ENCODE data around the gene GGN. TPM values are rescaled to one million over a fixed set of nuclear protein-coding genes. Genes with fewer than 3 reads are reported as not detected.
A peak's percentile ranks its signal among the peaks of the same experiment; 100 is the strongest.

The GGN gene
- total and polyA plus RNA-seq, 4 donors, result 0.28 to 1.9 (median 1.3) TPM; not detected in 1

DNA sequence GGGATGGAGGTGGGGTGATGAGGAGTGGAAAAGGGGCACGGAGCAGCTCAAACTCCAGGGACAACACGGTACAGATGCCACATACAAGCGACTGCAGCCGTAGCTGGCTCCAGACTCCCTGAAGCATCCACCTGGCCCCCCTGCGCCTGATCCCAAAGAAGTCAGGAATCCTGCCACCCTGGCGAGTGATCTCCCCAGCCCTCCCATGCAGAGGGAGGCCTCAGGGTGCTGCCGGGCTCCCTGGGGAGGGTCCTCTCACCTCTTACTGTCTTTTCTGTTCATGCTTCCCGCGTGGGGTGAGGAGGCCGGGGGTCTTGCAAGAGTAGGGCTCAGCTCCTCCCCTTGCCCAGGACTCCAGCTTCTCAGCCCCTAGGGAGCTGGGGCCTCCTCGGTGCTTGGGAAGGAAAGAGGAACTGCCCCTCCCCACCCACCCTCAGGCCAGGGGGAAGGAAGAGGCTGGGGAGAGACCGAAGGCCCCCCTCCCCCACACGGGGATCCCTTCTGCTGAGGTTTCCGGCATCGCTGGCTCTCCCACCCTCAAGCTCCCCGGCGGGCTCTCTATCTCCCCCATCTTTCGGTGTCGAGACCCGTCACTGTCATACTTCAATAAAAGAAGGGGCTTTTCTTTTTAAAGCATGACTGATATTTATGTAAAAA lies 38.1 kb upstream of the GGN start, which contains the start of gene RASGRP4:
TSS of gene RASGRP4 (minus strand) at position 410 of the 657 bp plus-strand sequence. CDS start at position 282, 128 bp downstream.
- DNase-seq (ENCODE audit: low read depth in 4 of 6, low spot score in 6 of 6), result no peak
- H3K4me3 ChIP-seq (ENCODE audit: low read depth, low read length), result no peak within 1 kb of the TSS
- no peaks in the 10 kb centered on the region for H3K9me3 ChIP-seq (ENCODE audit: control insufficient read depth, insufficient read depth, low read length)
- 64% methylated on average over 6 of the region's 20 CpGs for WGBS (ENCODE audit: insufficient coverage)
- H3K27ac ChIP-seq (ENCODE audit: low read depth, low read length), result no peak within 1 kb of the TSS
- H3K36me3 ChIP-seq (ENCODE audit: control insufficient read depth, insufficient read depth, low read length), result no peaks in the 10 kb centered on the region
- H3K4me1 ChIP-seq (ENCODE audit: control insufficient read depth, insufficient read depth, low read length), result peaks cover 5% of the 10 kb centered on the region
- no peaks in the 10 kb centered on the region for H3K27me3 ChIP-seq (ENCODE audit: control insufficient read depth, insufficient read depth, low read length)

DNA sequence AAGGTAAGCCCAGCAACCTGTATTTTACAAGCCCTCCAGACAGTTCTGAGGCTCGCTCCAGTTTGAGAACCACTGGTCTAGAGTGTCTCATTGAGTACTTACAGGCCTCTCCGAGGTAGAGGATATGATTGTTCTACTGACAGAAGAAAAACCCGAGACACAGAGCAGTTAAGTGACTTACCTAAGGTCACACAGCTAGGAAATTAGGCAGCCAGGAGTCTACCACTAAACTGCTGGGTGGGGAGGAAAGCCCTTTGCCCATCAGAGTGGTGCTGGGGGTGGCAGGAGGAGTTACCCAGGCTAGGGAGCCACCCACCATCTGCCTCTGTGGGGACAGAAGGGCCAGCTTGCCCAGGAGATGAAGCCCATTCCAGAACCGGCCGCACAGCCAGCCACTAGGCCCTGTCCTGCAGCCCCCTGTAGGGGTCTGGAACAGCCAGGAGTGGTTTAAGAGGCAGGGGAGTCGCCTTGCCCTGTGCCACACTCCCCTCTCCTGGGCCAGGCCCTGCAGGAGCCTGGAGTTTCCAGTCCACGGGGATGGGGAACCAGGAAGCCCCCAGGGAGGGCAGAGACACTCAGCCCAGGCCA lies 37.5 kb upstream of the GGN start:
- H3K36me3 ChIP-seq (ENCODE audit: control insufficient read depth, insufficient read depth, low read length), result no peaks in the 10 kb centered on the region
- no peak for DNase-seq (ENCODE audit: low read depth in 4 of 6, low spot score in 6 of 6)
- no peak overlapping the region for H3K27ac ChIP-seq (ENCODE audit: low read depth, low read length)
- H3K27me3 ChIP-seq (ENCODE audit: control insufficient read depth, insufficient read depth, low read length), result no peaks in the 10 kb centered on the region
- H3K4me3 ChIP-seq (ENCODE audit: low read depth, low read length), result no peak overlapping the region
- H3K9me3 ChIP-seq (ENCODE audit: control insufficient read depth, insufficient read depth, low read length), result no peaks in the 10 kb centered on the region
- peaks cover 5% of the 10 kb centered on the region for H3K4me1 ChIP-seq (ENCODE audit: control insufficient read depth, insufficient read depth, low read length)
- WGBS (ENCODE audit: insufficient coverage), result 71% methylated on average over 7 of the region's 7 CpGs

DNA sequence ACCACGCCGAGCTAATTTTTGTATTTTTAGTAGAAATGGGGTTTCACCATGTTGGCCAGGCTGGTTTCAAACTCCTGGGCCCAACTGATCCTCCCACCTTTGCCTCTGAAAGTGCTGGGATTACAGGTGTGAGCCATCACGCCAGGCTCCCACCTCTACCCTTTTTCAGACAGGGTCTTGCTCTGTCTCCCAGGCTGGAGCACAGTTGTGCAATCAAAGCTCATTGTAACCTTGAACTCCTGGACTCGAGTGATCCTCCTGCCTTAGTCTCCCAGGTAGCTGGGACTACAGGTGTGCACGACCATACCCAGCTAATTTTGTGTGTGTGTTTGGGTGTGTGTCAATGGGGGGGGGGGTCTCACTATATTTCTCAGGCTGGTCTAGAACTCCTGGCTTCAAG lies 36.4 kb upstream of the GGN start:
- no peaks in the 10 kb centered on the region for H3K9me3 ChIP-seq (ENCODE audit: control insufficient read depth, insufficient read depth, low read length)

DNA sequence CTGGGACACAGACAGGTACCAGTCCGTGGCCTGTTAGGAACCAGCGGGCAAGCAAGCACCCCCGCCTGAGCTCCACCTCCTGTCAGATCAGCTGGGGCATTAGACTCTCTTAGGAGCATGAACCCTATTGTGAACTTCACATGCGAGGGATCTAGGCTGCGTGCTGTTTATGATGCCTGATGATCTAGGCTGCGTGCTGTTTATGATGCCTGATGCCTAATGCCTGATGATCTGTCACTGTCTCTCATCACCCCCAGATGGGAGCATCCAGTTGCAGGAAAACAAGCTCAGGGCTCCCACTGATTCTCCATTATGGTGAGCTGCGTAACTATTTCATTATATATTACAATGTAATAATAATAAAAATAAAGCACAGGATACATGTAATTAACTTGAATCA lies 34.6 kb upstream of the GGN start:
- H3K9me3 ChIP-seq (ENCODE audit: control insufficient read depth, insufficient read depth, low read length), result no peaks in the 10 kb centered on the region
- H3K27ac ChIP-seq (ENCODE audit: low read depth, low read length), result no peak overlapping the region
- H3K27me3 ChIP-seq (ENCODE audit: control insufficient read depth, insufficient read depth, low read length), result peaks cover 7% of the 10 kb centered on the region
- no peak overlapping the region for H3K4me3 ChIP-seq (ENCODE audit: low read depth, low read length)
- 59% methylated on average over 6 of the region's 7 CpGs for WGBS (ENCODE audit: insufficient coverage)
- H3K36me3 ChIP-seq (ENCODE audit: control insufficient read depth, insufficient read depth, low read length), result no peaks in the 10 kb centered on the region
- peak in 1 of 6 donors; percentile 70 for DNase-seq (ENCODE audit: low read depth in 4 of 6, low spot score in 6 of 6)
- H3K4me1 ChIP-seq (ENCODE audit: control insufficient read depth, insufficient read depth, low read length), result peaks cover 17% of the 10 kb centered on the region

More for the DNA sequence above, 36.4 kb upstream of the GGN start:
- no peak overlapping the region for H3K4me3 ChIP-seq (ENCODE audit: low read depth, low read length)
- H3K36me3 ChIP-seq (ENCODE audit: control insufficient read depth, insufficient read depth, low read length), result no peaks in the 10 kb centered on the region
- peaks cover 5% of the 10 kb centered on the region for H3K4me1 ChIP-seq (ENCODE audit: control insufficient read depth, insufficient read depth, low read length)
- no peak overlapping the region for H3K27ac ChIP-seq (ENCODE audit: low read depth, low read length)
- no peak for DNase-seq (ENCODE audit: low read depth in 4 of 6, low spot score in 6 of 6)
- WGBS (ENCODE audit: insufficient coverage), result 83% methylated on average over 1 of the region's 5 CpGs
- H3K27me3 ChIP-seq (ENCODE audit: control insufficient read depth, insufficient read depth, low read length), result no peaks in the 10 kb centered on the region

DNA sequence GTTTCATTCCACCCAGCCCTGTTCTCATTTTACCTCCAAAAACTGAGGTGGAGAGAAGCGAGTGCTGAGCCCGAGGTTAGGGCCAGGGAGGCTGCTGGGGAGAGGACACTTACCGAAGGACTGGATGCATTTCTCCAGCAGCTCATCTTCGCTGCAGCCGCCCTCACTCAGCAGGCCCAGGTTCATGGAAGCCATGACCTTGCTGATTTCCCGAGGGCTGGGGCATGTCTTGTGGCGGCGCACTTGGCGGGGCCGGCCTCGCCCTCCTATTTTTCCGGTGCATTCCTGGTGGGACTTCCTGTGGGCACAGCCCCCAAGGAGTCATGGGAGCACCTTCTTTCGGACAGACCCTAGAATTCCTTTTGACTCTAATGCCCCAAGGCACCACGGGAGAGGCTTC lies 34.0 kb upstream of the GGN start:
- WGBS (ENCODE audit: insufficient coverage), result 85% methylated on average over 14 of the region's 14 CpGs
- H3K27me3 ChIP-seq (ENCODE audit: control insufficient read depth, insufficient read depth, low read length), result peaks cover 7% of the 10 kb centered on the region
- no peak for DNase-seq (ENCODE audit: low read depth in 4 of 6, low spot score in 6 of 6)

DNA sequence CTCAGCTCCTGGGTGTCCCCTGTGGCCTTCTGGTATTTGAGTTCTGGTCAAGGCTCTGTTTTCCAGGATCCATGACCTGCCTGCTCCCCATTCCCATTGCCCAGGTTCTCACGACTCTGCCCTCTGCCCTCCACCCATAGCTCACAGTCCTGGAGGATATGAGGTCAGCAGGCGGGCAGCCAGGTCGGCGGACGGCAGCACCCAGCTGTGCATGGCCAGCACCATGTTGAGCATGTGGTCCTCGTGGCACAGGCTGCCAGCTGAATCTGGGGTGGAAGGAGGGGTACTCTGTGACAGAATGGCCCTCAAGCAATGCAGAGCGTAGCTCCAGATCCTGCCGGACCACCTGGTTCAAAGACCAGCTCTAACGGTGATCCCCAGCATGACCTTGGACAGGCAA lies 33.1 kb upstream of the GGN start:
- Histone ChIP-seq H3K36me3 (ENCODE audit: control insufficient read depth, insufficient read depth, low read length) (no peaks in the 10 kb centered on the region), H3K4me1 (ENCODE audit: control insufficient read depth, insufficient read depth, low read length) (peaks cover 16% of the 10 kb centered on the region), H3K9me3 (ENCODE audit: control insufficient read depth, insufficient read depth, low read length) (no peaks in the 10 kb centered on the region), H3K27me3 (ENCODE audit: control insufficient read depth, insufficient read depth, low read length) (peaks cover 7% of the 10 kb centered on the region), H3K27ac (ENCODE audit: low read depth, low read length) (no peak overlapping the region), H3K4me3 (ENCODE audit: low read depth, low read length) (no peak overlapping the region)
- no peak for DNase-seq (ENCODE audit: low read depth in 4 of 6, low spot score in 6 of 6)
- WGBS (ENCODE audit: insufficient coverage), result 87% methylated on average over 9 of the region's 9 CpGs

More for the DNA sequence above, 34.0 kb upstream of the GGN start:
- H3K4me3 ChIP-seq (ENCODE audit: low read depth, low read length), result no peak overlapping the region
- H3K9me3 ChIP-seq (ENCODE audit: control insufficient read depth, insufficient read depth, low read length), result no peaks in the 10 kb centered on the region
- peaks cover 17% of the 10 kb centered on the region for H3K4me1 ChIP-seq (ENCODE audit: control insufficient read depth, insufficient read depth, low read length)
- H3K27ac ChIP-seq (ENCODE audit: low read depth, low read length), result no peak overlapping the region
- no peaks in the 10 kb centered on the region for H3K36me3 ChIP-seq (ENCODE audit: control insufficient read depth, insufficient read depth, low read length)

DNA sequence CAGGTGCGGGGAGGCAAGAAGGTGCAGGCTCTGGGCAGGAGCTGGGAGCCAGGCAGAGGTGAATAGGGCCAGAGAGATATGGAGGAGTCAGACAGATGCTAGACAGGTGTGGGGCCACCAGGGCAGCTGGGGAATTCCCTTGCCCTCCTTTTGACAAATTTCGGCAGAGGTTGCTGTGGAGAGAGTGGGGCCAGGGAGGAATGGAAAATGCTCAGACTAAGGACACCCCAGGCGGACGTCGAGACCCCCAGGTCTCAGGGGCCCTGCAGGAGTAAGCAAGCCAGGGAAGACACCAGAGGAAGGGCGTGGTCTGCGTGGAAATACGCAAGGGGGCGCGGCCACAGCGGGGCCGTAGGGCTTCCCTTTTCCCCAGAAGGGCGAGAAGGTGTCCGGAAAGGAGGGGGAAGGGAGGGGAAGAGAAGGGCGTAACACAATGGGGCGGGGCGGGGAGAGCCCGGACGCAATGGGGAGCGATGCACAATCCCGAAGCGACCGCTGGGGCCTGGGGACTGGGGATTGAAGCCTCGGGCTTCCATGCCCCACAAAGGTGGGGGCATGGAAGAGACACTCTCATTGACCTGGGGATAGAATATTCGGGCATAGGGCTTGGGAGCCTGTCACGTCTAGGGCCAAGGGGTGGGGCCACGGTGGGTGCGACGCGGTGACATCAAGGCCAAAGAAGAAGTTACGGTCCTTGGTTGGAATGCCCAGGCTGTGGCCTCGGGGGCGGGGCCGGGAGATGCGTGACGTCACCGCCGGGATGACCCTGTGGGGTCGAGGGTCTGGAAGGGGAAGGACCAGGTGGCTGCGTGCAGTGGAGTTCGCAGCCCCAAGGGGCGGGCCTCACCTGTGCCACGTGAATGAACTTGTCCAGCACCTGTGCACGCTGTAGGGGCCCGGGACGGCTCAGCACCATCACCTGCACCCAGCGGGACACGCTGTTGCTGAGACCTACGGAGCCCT lies 30.0 kb upstream of the GGN start:
- 5% methylated on average over 47 of the region's 49 CpGs for WGBS (ENCODE audit: insufficient coverage)
- DNase-seq (ENCODE audit: low read depth in 4 of 6, low spot score in 6 of 6), result peak in 2 of 6 donors; percentile 15 to 22
- H3K27me3 ChIP-seq (ENCODE audit: control insufficient read depth, insufficient read depth, low read length), result peaks cover 7% of the 10 kb centered on the region
- peaks cover 8% of the 10 kb centered on the region for H3K36me3 ChIP-seq (ENCODE audit: control insufficient read depth, insufficient read depth, low read length)
- H3K4me1 ChIP-seq (ENCODE audit: control insufficient read depth, insufficient read depth, low read length), result peaks cover 11% of the 10 kb centered on the region
- H3K9me3 ChIP-seq (ENCODE audit: control insufficient read depth, insufficient read depth, low read length), result no peaks in the 10 kb centered on the region
- H3K4me3 ChIP-seq (ENCODE audit: low read depth, low read length), result no peak overlapping the region
- H3K27ac ChIP-seq (ENCODE audit: low read depth, low read length), result no peak overlapping the region

DNA sequence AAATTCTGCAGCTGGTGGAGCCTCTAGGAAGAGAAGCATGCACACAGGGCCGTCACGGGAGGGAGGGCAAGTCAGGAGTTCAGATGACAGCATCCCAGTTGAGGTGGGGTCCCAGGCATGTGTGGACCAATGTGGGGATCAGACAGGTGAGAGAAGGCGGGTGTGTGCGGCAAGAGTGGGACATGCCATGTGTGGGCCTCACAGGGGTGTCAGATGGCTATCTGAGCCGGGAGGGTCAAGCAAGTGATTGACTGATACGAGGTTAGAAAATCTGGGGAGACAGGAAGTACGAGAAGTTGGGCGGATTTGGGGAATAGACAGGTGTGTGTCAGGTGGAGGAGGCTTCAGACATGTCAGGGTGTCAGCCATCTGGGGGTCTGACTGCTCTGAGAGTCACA lies 29.3 kb upstream of the GGN start:
- no peak overlapping the region for H3K27ac ChIP-seq (ENCODE audit: low read depth, low read length)
- DNase-seq (ENCODE audit: low read depth in 4 of 6, low spot score in 6 of 6), result no peak
- H3K27me3 ChIP-seq (ENCODE audit: control insufficient read depth, insufficient read depth, low read length), result peaks cover 7% of the 10 kb centered on the region
- H3K9me3 ChIP-seq (ENCODE audit: control insufficient read depth, insufficient read depth, low read length), result no peaks in the 10 kb centered on the region
- H3K36me3 ChIP-seq (ENCODE audit: control insufficient read depth, insufficient read depth, low read length), result peaks cover 11% of the 10 kb centered on the region
- 81% methylated on average over 8 of the region's 8 CpGs for WGBS (ENCODE audit: insufficient coverage)
- H3K4me3 ChIP-seq (ENCODE audit: low read depth, low read length), result no peak overlapping the region
- peaks cover 11% of the 10 kb centered on the region for H3K4me1 ChIP-seq (ENCODE audit: control insufficient read depth, insufficient read depth, low read length)

DNA sequence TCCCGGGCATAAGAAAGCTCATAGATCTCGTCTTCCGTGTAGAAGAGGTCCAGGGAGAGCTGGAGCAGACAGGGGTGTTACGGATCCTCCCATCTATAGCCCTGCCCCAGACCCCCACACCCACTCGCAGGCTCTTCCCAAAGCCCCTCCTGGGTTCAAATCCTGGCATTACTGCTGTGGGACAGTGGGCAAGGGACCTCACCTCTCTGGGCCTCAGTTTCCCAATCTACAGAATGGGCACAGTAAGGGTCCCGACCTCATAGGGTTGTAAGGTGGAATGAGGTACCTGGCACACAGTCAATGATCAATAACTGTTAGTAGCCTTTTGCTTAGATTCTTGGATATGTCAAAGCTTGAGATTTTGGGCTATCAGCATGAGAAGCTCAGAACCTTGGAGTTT lies 25.6 kb upstream of the GGN start:
- Histone ChIP-seq H3K4me1 (ENCODE audit: control insufficient read depth, insufficient read depth, low read length) (peaks cover 10% of the 10 kb centered on the region), H3K27me3 (ENCODE audit: control insufficient read depth, insufficient read depth, low read length) (peaks cover 6% of the 10 kb centered on the region), H3K36me3 (ENCODE audit: control insufficient read depth, insufficient read depth, low read length) (peaks cover 19% of the 10 kb centered on the region), H3K4me3 (ENCODE audit: low read depth, low read length) (no peak overlapping the region), H3K9me3 (ENCODE audit: control insufficient read depth, insufficient read depth, low read length) (no peaks in the 10 kb centered on the region), H3K27ac (ENCODE audit: low read depth, low read length) (no peak overlapping the region)
- DNase-seq (ENCODE audit: low read depth in 4 of 6, low spot score in 6 of 6), result no peak
- WGBS (ENCODE audit: insufficient coverage), result 86% methylated on average over 4 of the region's 6 CpGs
